ENCODE measurements around the gene TMEM144.
"Not testable (repeated sequence)": the region's sequence is repeated elsewhere in the genome, so short reads cannot be mapped to it uniquely, and the experiment has no call there.

The TMEM144 gene

DNA sequence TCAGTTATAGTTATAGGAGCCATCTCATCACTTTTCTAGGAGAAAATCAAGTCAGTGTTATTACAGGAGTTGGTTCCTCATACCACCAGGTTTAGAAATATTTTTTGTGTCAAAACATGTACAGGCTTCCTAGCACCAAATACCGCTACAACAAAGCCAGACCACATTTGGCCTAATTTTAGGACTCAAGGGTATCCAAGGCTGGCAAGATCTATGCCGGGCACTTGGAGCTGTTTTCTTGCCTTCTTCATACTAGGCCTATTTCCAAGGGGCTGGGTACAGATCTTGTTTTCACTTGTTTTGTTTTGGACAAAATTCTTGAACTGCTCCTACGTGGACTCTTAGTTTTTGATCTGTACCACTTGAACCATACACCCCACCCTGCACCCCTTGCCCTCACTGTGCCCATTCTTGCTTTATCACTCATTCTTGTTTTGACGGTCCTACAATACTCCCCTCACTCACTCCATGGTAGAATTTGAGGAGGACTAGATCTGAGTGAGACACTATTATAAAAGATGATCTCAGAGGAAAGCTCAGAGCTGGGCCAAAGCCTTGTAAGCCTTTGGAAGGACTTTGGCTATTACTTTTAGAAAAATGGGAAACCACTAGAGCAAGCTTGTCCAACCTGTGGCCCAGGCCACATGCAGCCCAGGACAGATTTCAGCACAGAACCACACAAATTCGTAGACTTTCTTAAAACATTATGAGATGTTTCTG, 17.7 kb upstream of the TMEM144 start:
- no peak for DNase-seq

DNA sequence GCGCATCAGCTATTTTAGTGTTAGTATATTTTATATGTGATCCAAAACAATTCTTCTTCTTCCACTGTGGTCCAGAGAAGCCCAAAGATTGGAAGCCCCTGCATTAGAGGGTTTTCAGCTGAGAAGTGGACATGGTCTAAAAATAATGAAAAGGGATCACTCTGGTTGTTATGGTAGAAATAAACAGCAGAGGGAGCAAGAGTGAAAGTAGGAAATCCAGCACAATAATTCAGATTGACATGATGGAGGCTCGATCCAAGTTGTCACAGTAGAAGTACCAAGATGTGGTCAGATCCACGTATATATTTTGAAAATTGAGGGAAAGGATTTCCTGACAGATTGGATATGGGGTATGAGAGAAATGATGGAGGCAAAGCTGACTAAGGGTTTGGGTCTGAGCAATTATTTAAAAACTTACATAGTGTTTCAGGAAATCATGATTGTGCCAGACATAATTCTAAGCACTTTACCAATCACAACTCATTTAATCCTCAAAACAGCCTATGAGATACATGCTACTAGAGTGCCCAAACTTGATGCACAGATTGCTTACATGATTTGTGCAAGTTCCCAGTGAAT, 17.0 kb upstream of the TMEM144 start:
- DNase-seq, result no peak

DNA sequence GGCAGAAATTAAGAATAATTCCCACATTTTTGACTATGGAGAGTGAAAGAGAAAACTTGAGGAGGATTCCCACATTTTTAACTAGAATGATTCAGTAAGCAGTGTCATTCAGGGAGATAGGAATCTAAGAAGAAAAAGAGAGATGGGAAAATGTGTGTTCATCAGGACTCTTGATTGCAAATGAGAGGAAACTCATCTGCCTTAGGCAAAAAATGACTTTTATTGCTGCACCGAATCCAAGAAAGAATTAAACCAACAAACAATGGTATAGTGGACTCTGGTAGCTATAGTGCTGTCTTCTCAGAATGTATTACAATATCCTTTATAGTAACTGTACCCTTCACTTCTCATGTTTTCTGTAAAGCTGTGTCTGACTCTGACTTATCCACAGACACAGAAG, 15.0 kb upstream of the TMEM144 start:
- DNase-seq, result no peak

DNA sequence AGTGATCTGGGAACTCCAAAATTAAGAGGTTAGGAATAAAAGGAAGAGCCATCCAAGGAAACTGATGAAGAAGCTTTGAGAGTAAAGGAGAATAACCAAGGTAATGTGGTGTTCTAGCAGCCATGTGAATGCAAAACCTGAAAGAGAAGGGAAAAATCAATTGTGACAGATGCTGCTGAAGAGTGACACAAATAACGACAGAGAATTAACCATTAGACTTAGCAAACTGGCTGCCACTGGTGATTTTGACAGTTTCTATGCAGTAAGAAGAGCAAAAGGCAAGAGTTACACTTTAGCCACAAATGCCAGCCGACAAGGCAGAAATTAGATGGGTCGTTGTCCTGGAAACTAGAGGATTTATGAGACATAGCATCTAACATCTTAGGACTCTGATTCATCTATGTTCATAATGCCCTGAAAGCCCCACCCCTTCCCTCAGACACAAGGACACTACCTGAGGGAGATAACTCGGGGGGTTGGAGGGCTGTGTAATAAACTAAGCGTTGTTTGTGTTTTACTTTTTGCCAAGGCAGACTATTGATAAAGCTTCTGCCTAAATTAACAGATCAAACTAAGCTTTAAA, 13.0 kb upstream of the TMEM144 start:
- no peak for DNase-seq

DNA sequence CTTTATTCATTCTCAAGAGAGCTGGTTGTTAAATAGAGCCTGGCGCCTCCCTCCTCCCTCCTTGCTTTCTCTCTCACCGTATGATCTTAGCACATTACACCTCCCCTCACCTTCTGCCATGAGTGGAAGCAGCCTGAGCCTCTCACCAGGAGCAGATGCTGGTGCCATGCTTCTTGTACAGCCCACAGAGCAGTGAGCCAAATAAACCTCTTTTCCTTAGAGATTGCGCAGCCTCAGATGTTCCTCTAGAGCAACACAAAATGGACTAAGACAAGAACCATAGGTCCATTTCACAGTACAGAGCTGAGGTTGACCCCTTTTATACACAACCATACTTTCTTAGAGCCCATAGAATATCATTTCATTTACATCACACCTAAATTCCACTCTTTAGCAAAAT, 10.1 kb upstream of the TMEM144 start:
- DNase-seq, result no peak

DNA sequence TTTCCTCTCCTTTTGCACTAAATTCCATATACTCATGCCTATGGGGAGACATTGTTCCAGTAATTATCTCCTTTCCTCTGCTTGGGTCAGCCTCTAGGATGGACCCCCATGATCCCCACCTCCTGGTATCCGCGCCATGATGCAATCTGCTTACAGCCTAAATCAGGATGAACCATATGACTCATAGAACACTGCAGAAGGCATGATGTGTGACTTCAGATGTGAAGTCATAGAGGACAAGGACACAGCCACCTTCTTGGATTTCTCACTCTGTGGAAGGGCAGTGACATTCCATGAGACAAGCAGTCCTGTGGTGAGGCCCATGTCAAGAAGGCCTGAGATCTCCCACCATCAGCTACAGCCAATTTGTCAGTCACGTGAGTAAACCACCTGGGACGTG, 9.0 kb upstream of the TMEM144 start:
- DNase-seq, result no peak

DNA sequence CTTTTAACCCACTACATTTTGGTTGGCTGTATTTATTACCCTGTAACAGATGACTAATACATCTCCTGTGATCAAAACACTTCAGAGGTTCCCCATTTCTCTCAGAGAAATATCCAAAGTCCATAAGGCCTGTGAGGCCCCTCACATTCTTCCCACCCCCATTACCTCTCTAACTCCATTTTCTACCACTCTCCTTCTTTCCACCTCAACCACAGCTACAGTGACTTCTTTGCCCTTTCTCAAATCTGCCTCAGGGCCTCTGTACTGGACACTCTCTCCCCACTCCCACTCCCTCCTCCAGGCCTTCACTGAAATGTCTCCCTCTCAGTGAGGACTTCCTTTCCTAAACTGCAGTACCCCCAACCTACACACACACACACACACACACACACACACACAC, 8.4 kb upstream of the TMEM144 start:
- DNase-seq, result no peak

DNA sequence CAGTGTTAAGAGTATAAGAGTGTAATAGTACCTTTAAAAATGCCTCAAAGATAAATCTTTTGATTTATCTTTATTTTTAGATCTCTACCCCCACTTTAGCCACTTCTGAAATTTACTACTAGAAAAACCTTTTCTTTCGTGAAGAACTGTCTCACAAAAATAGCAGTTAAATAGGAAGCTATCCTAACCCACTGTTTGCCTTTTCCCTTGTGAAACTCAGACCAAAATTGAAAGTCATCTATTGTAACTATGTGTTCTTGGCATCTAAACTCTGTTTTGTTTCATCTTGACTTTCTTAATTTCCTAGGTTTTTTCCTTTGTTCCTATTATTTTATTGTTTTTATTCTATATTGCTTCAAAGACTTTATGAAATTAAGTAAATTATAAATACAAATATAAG, 7.8 kb upstream of the TMEM144 start:
- DNase-seq, result no peak

DNA sequence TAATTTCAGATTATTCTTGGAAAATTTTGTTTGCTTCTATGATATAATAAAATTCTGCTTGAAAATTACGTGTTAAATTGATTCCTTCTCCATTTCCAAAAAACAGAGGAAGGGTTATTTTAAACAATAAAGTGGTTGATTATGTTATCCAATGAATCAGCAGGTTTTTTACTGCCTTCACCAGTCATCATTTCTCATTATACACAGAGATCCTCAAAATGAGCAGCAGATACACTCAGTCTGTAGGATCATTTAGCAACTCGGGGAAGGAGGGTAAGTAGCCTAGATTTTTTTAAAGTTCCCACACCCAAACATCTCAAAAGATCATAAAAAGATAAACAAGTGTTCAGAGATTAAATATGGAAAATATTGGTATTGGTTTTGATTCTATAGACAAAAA, 6.8 kb upstream of the TMEM144 start:
- DNase-seq, result no peak

DNA sequence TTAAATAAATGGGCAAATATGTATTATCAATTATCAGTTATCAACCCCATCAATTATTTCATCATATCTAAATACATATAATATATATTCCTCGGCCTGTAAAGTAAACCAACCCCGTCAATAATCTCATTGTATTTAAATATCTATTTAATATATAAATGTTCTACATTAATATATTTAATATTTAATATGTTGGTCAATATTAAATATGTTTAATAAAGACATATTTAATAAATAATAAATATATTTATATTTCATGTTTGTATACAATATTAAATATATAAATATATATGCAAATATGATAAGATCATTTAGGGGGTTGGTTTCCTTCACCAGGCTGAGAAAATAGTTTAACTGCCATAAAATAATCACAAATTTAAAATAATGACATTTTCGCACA, 6.4 kb upstream of the TMEM144 start:
- DNase-seq, result no peak

DNA sequence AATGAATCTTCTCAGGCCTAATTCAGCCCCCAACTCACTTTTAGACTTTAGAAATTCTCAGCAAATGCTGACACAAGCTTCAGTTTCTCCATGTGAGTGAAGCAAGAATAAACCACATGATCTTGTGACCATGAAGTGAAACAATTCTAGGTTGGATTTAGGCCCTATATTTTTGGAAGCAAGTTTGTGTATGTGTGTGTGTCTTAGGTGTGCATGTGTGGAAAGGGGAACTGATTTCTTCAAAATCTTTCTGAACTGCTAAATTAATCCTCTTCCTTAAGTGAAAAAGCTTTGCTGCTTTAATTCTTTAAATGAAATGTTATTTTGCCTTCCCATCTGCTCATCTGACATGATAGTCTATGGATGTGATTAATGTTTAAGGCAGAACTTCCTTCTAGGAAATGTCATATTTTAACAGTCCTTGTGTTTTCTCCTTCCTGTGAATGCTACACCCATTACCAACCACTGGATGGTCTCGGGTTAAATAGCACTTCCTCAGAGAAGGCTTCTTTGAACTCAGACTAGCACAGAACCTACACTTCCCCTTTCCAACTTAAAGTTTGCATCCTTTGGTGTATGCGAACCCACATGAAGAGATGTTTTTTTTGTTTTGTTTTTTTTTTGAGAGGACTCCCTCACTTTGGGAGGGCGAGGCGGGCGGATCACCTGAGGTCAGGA, 1.2 kb upstream of the TMEM144 start:
- DNase-seq, result no peak

DNA sequence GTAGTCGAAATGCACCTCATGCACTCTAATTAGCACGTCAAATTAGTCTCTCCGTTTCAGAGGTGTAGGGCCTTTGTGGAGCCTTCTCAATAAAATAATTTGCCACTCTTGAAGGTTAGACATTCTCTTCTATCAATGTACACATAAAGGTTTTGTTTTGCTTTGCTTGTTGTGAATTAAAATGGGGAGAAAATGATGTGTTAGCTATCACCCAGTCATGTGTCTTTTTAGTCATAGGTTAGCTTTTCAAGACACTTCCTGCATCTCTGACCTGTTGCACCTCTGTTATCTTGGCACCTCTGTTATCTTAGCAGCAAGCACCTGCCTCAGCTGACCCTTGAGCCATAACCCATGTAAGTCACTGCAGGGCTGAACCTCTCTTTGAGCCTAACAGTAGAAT, 936 bp downstream of the TMEM144 start:
- DNase-seq, result no peak

DNA sequence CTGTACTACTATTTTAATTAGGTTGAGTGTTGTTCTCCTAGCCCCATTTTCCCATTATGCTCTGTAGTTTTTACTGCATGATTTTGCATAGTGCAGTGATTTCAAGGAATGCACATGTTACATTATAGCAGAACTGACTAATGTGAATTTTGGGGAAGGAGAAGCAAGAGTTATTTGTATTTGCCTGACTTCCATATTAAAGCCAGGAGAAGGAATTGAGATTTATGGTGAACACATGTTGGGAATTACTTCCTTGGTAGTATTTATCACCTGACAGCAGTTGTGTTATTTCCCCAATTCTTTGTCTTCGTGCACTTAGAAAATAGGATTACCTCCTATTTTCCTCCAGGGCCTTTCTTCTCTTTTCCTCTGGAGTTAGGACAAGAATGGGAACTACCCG, 3.2 kb downstream of the TMEM144 start:
- no peak for DNase-seq

DNA sequence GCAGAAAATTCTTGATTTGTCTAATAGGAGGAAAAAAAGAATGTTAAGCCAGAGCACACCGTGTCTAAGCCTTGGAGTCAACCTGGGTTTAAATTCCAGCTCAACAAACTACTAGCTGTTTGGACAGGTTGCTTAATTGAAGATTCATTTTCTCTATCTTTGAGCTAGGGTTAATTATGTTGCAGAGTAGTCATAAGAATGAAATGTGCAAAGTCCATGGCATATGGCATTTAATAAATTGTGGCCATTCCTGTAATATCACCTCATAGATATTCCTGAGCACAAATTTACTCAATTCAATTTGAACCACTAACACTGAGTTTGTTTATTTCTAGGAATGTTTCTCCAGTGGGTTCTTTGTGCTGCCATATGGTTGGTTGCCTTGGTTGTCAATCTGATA, 4.6 kb downstream of the TMEM144 start:
- DNase-seq, result no peak

DNA sequence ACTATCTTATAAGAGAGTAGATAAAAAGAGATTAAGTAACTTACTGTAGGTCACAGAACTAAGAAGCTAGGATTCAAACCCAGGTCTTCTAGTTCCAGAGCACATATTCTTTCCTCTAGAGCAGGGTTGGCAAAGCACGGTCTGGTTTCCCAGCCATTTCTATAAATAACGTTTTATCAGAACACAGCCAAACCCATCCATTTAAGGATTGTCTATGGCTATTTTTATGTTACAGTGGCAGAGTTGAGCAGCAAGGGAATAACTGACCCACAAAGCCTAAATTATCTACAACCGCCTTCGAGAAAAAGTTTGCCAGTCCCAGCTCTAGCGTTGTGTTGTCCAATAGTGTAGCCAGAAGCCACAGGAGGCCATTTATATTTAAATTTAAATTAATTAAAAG, 7.5 kb downstream of the TMEM144 start:
- DNase-seq, result no peak

DNA sequence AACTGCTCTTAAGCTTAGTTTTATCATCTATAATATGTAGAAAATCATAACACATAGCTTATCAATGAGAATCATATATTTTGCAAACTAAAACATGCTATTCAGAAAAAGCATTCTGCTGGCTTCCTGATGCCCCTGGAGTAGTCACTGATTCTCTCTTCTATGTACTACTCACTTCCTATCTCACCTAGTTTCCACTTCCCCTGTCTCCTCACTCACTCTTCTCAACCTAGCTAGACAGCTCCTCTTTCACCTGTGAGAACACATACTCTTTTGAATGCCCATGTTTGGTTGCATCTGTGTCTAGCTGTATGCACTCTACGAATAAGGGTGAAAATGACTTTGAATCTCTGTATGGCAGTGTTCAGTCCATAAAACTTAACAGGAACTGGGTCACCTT, 9.3 kb downstream of the TMEM144 start:
- no peak for DNase-seq

DNA sequence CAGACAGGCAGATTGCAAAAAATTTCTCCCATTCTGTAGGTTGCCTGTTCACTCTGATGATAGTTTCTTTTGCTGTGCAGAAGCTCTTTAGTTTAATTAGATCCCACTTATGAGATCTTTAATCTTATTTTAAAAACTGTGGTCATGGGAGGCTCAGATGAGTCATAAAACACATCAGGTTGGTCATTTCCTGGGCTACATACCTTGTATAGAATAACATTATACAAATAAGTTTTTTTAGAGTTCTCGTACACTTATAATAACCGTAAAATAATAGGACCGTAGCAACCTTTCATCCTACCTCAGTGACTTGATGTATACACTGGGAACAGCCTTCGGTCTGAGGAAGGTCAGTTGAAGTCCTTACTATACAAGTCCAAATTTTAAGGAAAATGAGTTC, 14.0 kb downstream of the TMEM144 start:
- not testable (repeated sequence) for DNase-seq

DNA sequence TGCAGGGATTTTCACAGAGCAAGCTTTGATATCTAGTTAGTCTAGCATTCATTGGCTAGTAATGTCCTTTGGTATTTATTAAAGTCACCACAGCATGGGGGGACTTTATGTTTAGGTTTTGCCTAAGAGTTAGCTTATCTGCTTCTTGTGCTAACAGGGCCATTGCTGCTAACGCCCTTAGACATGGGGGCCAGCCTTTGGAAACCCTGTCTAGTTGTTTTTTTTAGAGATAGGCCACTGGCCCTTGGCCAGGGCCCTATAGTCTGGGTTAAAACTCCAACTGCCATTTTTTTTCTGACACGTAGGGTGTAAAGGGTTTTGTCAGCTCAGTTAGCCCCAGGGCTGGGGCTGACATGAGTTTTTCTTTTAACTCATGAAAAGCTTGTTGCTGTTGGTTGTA, 14.7 kb downstream of the TMEM144 start:
- DNase-seq, result not testable (repeated sequence)

DNA sequence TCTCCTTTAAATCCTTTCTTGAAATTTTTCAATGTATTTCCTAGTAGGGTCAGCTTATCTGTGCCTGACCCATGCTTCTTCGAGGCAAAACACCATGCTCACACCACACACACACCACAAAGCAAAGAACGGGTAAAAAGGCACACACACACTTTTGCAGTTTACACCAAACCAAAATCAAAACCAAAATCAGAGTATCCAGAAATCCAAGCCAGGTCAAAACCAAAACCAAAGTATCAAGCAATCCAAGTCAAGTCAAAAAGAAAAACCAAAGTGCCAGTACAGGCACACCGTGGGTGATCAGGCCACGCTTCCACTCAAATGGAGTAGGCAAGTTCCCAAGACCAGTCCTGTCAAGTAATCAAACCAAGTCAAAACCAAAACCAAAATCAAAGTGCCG, 17.6 kb downstream of the TMEM144 start:
- not testable (repeated sequence) for DNase-seq

DNA sequence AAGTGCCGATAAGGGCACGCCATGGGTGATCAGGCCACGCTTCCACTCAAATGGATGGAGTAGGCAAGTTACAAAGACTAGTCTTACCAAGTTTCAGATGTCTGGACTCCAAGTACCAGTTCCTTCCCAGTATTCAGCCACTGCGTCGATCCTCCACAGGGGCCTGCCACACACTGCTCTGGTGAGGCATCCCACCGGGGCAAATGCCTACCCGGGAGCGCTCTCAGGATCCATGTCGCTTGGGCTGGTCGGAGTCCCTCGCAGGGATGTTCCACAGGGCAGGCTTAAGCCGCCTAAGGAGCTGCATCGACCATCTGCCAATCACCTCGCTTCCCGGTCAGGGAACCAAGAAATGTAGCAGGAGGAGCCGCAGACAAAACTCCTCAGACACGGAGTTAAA, 18.1 kb downstream of the TMEM144 start:
- DNase-seq, result not testable (repeated sequence)

DNA sequence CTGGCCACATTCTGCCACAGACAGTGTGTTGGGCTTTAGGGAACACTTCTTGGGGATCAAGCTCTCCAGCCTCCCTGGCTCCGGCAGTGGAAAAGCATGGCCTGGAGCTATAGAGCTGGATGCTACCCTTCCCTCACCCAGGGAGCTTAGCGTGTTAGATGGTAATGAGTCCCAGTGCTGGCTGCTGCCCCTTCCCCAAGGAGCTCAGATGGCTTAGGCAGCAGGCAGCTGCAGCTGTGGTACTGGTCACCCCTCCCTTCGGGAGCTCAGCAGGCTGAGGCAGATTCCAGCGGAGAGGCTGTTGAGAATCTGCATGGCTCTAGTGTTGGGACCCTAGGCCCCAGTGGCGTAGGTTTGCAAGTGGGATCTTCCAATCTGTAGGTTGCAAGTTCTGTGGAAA, 19.5 kb downstream of the TMEM144 start:
- no peak for DNase-seq

DNA sequence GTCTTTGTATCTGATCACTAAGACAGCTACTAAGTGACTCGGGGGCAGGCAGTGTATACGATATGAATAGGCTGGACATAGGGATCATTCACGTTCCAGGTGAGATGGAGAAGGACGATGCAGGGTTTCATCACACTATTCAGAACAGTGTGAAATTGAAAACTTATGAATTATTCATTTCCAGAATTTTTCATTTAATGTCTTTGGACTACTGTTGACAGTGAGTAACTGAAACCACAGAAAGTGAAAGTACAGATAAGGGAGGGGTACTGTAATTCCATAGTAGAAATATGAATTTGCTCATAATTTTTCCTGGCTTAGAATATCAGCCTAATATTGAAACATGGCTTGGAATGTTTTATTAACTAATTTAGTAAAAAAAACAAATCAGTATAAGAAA, 24.4 kb downstream of the TMEM144 start:
- DNase-seq, result no peak

DNA sequence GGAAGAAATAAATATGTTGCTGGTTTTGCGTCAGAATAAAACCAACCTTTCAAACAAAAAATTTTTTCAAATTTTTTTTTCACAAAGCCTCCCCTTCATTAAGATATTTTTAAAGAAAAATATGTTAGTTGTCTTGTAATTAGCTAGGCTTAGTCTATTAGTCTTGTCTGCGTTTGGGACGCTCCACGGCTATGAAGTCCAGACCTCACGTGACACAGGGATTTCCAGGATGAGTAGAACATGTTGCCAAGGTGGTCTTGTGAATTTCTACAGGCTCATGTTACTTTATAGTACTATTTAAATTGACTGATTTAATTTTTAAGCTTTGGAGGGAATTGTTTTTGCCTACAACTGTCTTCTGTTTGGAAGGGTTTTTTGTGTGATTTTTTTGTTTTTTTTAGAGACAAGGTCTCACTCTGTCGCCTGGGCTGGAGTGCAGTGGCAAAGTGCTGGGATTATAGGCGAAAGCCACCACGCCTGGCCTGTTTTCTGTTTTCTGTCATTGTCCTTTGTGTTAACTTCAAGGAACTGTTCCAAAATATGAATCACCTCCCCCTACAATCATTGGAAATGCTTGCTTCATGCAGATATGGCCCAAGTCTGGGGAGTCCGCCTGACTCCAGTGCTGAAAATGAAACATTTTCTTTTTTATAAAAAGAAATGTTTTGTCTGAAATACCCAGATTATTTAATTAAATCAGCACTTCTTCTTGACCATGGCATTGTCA, 26.2 kb downstream of the TMEM144 start:
- DNase-seq, result no peak

DNA sequence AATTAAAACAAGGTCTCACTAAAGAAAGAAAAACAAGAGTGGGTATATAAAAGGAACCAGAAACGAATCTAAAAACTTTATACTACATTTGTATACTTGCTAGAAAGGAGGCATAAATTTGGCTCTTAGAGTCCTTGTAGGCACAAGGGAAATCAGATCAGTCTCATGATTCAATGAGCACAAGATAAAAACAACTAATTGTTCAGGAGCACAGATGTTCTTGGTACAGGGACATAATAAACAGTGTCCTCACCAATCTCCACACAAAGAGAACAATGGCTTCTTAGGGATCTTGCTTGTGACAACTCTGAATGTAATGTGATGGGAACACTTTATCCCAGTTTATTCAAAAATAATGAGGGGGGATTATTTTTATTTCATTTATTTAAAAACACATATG, 28.3 kb downstream of the TMEM144 start:
- no peak for DNase-seq
